HepG2 (cell line): ENCODE measurements around the gene TMEM117. TPM values are rescaled to one million over a fixed set of nuclear protein-coding genes. Genes with fewer than 3 reads are reported as not detected.

Source experiments
- ATF7-NPFF ChIP-seq: sonication (generic); formaldehyde crosslinking; IDR thresholded peaks from 2 replicates; pipeline ENCODE4 v1.8.1; 2023; ENCODE audit warnings: mild to moderate bottlenecking, low read depth, missing genetic modification reagents, moderate library complexity
- DNMT1 ChIP-seq: sonication (generic); formaldehyde crosslinking; IDR thresholded peaks from 2 replicates; pipeline ENCODE4 v1.5.1; 2020; ENCODE audit warnings: mild to moderate bottlenecking, missing genetic modification reagents
- E2F5 ChIP-seq: sonication (generic); formaldehyde crosslinking; conservative IDR thresholded peaks from 2 replicates; pipeline ENCODE4 v1.4.0; 2020; ENCODE audit warnings: missing genetic modification reagents
- HMG20B ChIP-seq: conservative IDR thresholded peaks from 2 replicates; pipeline ENCODE4 v1.6.1; 2016; ENCODE audit warnings: missing genetic modification reagents, missing compliant biosample characterization
- HNF1B ChIP-seq: sonication (generic); formaldehyde crosslinking; IDR thresholded peaks from 2 replicates; pipeline ENCODE4 v1.5.1; 2020; ENCODE audit warnings: mild to moderate bottlenecking, moderate library complexity, missing genetic modification reagents
- HOXA7 ChIP-seq: sonication (generic); formaldehyde crosslinking; IDR thresholded peaks from 2 replicates; pipeline ENCODE4 v1.8.1; 2022; ENCODE audit warnings: mild to moderate bottlenecking, missing genetic modification reagents, moderate library complexity
- MIER3 ChIP-seq: IDR thresholded peaks from 2 replicates; pipeline ENCODE4 v1.6.1; 2016; ENCODE audit warnings: missing compliant biosample characterization, borderline replicate concordance
- MLLT10 ChIP-seq: sonication (generic); formaldehyde crosslinking; IDR thresholded peaks from 2 replicates; pipeline ENCODE4 v1.4.0; 2020; ENCODE audit warnings: missing genetic modification reagents
- MZF1 ChIP-seq: sonication (generic); formaldehyde crosslinking; IDR thresholded peaks from 2 replicates; pipeline ENCODE4 v1.8.1; 2023; ENCODE audit warnings: mild to moderate bottlenecking, missing genetic modification reagents, borderline replicate concordance
- PLRG1 ChIP-seq: fragments of 450-650 bp; conservative IDR thresholded peaks from 2 replicates; pipeline ENCODE4 v1.6.1; 2016
- POLR2A ChIP-seq, 2 experiments: IDR thresholded peaks; 2 replicates each; pipeline ENCODE4 v1.6.1; 2011; ENCODE audit warnings: low read depth in 2 of 2, low read length in 2 of 2, mild to moderate bottlenecking in 1 of 2, moderate library complexity in 1 of 2; ENCODE audit not compliant: insufficient read depth in 1 of 2
- RFX3 ChIP-seq: IDR thresholded peaks from 2 replicates; pipeline ENCODE4 v1.6.1; 2016; ENCODE audit warnings: missing biosample characterization, missing genetic modification reagents
- SMARCE1 ChIP-seq: fragments of 450-650 bp; IDR thresholded peaks from 2 replicates; pipeline ENCODE4 v1.6.1; 2017; ENCODE audit warnings: borderline replicate concordance
- SUZ12 ChIP-seq: fragments of 150-350 bp; IDR thresholded peaks from 2 replicates; pipeline ENCODE4 v1.6.1; 2014; ENCODE audit warnings: low read depth, low read length
- TEAD3 ChIP-seq: optimal IDR thresholded peaks from 2 replicates; pipeline ENCODE3; 2016; ENCODE audit warnings: borderline replicate concordance
- TFE3 ChIP-seq: IDR thresholded peaks from 2 replicates; pipeline ENCODE4 v1.6.1; 2016
- ZFP41 ChIP-seq: sonication (generic); formaldehyde crosslinking; IDR thresholded peaks from 2 replicates; pipeline ENCODE4 v1.4.0; 2020; ENCODE audit warnings: mild to moderate bottlenecking, missing genetic modification reagents, borderline replicate concordance
- ZNF160 ChIP-seq: sonication (generic); formaldehyde crosslinking; IDR thresholded peaks from 2 replicates; pipeline ENCODE4 v1.8.0; 2022; ENCODE audit warnings: mild to moderate bottlenecking, inconsistent platforms, missing genetic modification reagents
- ZNF564 ChIP-seq: sonication (generic); formaldehyde crosslinking; IDR thresholded peaks from 2 replicates; pipeline ENCODE4 v1.8.1; 2023; ENCODE audit warnings: mild to moderate bottlenecking, missing genetic modification reagents
- ZNF569 ChIP-seq: sonication (generic); formaldehyde crosslinking; IDR thresholded peaks from 2 replicates; pipeline ENCODE4 v1.5.0; 2020; ENCODE audit warnings: mild to moderate bottlenecking, missing genetic modification reagents, moderate library complexity, borderline replicate concordance
- ZNF572 ChIP-seq: sonication (generic); formaldehyde crosslinking; IDR thresholded peaks from 2 replicates; pipeline ENCODE4 v1.5.1; 2020; ENCODE audit warnings: mild to moderate bottlenecking, missing genetic modification reagents
- ZNF652 ChIP-seq: IDR thresholded peaks from 2 replicates; pipeline ENCODE4 v1.6.1; 2016; ENCODE audit warnings: low read depth, borderline replicate concordance
- ZNF709 ChIP-seq: sonication (generic); formaldehyde crosslinking; IDR thresholded peaks from 2 replicates; pipeline ENCODE4 v1.5.0; 2020; ENCODE audit warnings: mild to moderate bottlenecking, missing genetic modification reagents
- ZNF780A ChIP-seq: sonication (generic); formaldehyde crosslinking; IDR thresholded peaks from 2 replicates; pipeline ENCODE4 v1.8.0; 2022; ENCODE audit warnings: mild to moderate bottlenecking, missing genetic modification reagents, moderate library complexity
- ZNF839 ChIP-seq: sonication (generic); formaldehyde crosslinking; IDR thresholded peaks from 2 replicates; pipeline ENCODE4 v1.4.0; 2020; ENCODE audit warnings: missing genetic modification reagents, mild to moderate bottlenecking, borderline replicate concordance
- ZSCAN12 ChIP-seq: sonication (generic); formaldehyde crosslinking; IDR thresholded peaks from 2 replicates; pipeline ENCODE4 v1.9.0; 2021; ENCODE audit warnings: mild to moderate bottlenecking, missing genetic modification reagents
- polyA plus RNA-seq, 8 experiments: library from polyadenylated mRNA; depleted of rRNA in 3 of 8; stranded (reverse) in 7 of 8; unstranded in 1 of 8; fragments of >200 nt; fragmentation: Illumina TruSeq in 4 of 8; extraction: Trizol in 4 of 8; gene quantifications; 2 replicates each; pipeline versions ENCODE4 v1.2.1 to v1.2.3, GENCODE V29; 2011 to 2016; ENCODE audit warnings: low read depth in 4 of 8, missing spikeins in 1 of 8, mixed read lengths in 1 of 8; ENCODE audit not compliant: insufficient read depth in 1 of 8
- total RNA-seq, 5 experiments: library from RNA; depleted of rRNA; stranded (reverse); fragments of >200 nt; fragmentation: Illumina TruSeq; extraction: Trizol; gene quantifications; 2 replicates each; pipeline ENCODE4 v1.2.3, GENCODE V29; 2016; ENCODE audit warnings: low read depth in 1 of 5
- TF ChIP-seq, protein P1 (sequence below): sonication (generic); formaldehyde crosslinking; IDR thresholded peaks from 2 replicates; pipeline ENCODE4 v1.8.0; 2022; ENCODE audit warnings: mild to moderate bottlenecking, missing genetic modification reagents, moderate library complexity

The TMEM117 gene
- total and polyA plus RNA-seq, 2 of the 13 experiments (the other 11 are each of a cell fraction or from before 2014, with no cell fraction given) = 2.8 to 8.5 TPM

- TF ChIP-seq, protein P1, sequence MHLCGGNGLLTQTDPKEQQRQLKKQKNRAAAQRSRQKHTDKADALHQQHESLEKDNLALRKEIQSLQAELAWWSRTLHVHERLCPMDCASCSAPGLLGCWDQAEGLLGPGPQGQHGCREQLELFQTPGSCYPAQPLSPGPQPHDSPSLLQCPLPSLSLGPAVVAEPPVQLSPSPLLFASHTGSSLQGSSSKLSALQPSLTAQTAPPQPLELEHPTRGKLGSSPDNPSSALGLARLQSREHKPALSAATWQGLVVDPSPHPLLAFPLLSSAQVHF (CRISPR knock-in tag) = no peak
- TF ChIP-seq TFE3 = no peak; the same call in 1 of the 2 replicates
- no peak for TF ChIP-seq ZNF652 (CRISPR knock-in tag)
- no peak for TF ChIP-seq TEAD3 (CRISPR knock-in tag)
- no peak for TF ChIP-seq PLRG1
- TF ChIP-seq ZFP41 = no peak
- peak; percentile 23; the same call in 1 of the 2 replicates for TF ChIP-seq ZSCAN12
- no peak for TF ChIP-seq ZNF780A (CRISPR knock-in tag)
- no peak for TF ChIP-seq ZNF572 (CRISPR knock-in tag)
- TF ChIP-seq MZF1 (CRISPR knock-in tag) = no peak
- TF ChIP-seq ZNF160 (CRISPR knock-in tag) = no peak
- TF ChIP-seq ATF7-NPFF = peak; percentile 60; the same call in 1 of the 2 replicates
- peak; percentile 67 to 81 for TF ChIP-seq POLR2A (IDR thresholded peaks at IDR 0.05; ENCODE audit: insufficient read depth in 1 of 2, low read depth in 2 of 2, low read length in 2 of 2)
- TF ChIP-seq ZNF709 = peak; percentile 74; the same call in 1 of the 2 replicates
- TF ChIP-seq ZNF839 (CRISPR knock-in tag) = no peak; the same call in 1 of the 2 replicates
- no peak for TF ChIP-seq E2F5
- 0 out of 2 replicates have a peak, but pooled peaks have one; percentile 40 for TF ChIP-seq HNF1B (CRISPR knock-in tag)
- no peak; the same call in 1 of the 2 replicates for TF ChIP-seq DNMT1
- TF ChIP-seq MLLT10 (CRISPR knock-in tag) = no peak
- no peak for TF ChIP-seq SUZ12
- no peak for TF ChIP-seq RFX3
- TF ChIP-seq MIER3 (CRISPR knock-in tag) = no peak
- no peak for TF ChIP-seq ZNF564 (CRISPR knock-in tag)
- TF ChIP-seq HMG20B (CRISPR knock-in tag) = no peak
- no peak for TF ChIP-seq ZNF569 (CRISPR knock-in tag)
- TF ChIP-seq SMARCE1 = no peak
- TF ChIP-seq HOXA7 (CRISPR knock-in tag) = no peak
Observed at GRCh38 chr12:43805860-43806736, 29.8 kb upstream of the TMEM117 start, which contains the start of gene TWF1 (continued).
